Peyer's patch (tissue), 4 donors: Measurements from ENCODE around the gene KCNIP3.
"Not testable (repeated sequence)": the region's sequence is repeated elsewhere in the genome, so short reads cannot be mapped to it uniquely, and the experiment has no call there.

ENCODE experiments used
- CTCF ChIP-seq, 6 experiments: fragments of 450-650 bp in 4 of 6; fragments of 200-600 bp in 2 of 6; sonication (generic) in 1 of 6; IDR thresholded peaks; one replicate each; pipeline ENCODE4 v1.5.1; 2017 to 2019; ENCODE audit warnings: antibody characterized with exemption in 6 of 6, mild to moderate bottlenecking in 3 of 6, moderate library complexity in 1 of 6
- POLR2A ChIP-seq, 2 donors: fragments of 450-650 bp; IDR thresholded peaks; one replicate each; pipeline ENCODE4 v1.5.1; 2017; ENCODE audit warnings: antibody characterized with exemption in 2 of 2, mild to moderate bottlenecking in 2 of 2, moderate library complexity in 2 of 2

GRCh38 chr2:95433373-95433772, 136.2 kb downstream of the KCNIP3 start:
- not testable (repeated sequence) for TF ChIP-seq CTCF, POLR2A (IDR thresholded peaks at IDR 0.05)
